ENCODE results near the gene CAPZB.

DNA sequence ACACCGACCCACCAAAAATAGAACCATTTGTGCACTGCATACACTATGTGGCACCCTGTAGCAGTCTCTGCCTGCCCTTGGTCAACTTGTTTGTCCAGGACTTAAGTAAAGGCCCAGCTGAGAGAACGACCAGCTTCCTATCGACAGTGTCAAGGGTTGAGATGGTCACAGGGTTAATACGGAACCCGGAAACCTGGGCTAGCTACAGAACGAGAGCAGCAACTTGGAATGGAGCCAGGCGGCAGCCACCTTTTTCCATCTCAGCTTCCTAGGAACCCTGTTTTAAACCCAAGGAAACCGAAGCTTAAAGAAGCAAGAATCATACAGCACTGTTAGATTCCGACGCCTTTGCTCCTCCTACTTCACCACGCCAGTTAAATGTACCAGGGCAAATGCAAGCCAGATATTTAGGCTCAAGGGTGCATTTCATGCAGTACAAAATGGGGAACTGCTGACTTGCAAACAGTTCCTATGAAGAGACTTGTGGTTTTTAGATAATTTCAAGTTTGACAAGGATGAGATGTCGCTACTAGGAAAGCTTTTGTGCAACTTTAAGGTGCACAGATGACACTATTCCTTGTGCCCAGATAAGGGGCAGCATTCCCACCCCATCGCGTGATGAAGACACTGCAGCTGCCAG lies 137.7 kb downstream of the CAPZB start:
- TF ChIP-seq, protein P1, sequence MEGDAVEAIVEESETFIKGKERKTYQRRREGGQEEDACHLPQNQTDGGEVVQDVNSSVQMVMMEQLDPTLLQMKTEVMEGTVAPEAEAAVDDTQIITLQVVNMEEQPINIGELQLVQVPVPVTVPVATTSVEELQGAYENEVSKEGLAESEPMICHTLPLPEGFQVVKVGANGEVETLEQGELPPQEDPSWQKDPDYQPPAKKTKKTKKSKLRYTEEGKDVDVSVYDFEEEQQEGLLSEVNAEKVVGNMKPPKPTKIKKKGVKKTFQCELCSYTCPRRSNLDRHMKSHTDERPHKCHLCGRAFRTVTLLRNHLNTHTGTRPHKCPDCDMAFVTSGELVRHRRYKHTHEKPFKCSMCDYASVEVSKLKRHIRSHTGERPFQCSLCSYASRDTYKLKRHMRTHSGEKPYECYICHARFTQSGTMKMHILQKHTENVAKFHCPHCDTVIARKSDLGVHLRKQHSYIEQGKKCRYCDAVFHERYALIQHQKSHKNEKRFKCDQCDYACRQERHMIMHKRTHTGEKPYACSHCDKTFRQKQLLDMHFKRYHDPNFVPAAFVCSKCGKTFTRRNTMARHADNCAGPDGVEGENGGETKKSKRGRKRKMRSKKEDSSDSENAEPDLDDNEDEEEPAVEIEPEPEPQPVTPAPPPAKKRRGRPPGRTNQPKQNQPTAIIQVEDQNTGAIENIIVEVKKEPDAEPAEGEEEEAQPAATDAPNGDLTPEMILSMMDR (IDR thresholded peaks at IDR 0.05), result no peak
- TF ChIP-seq EP300 (IDR thresholded peaks at IDR 0.05) (no peak), POLR2AphosphoS5 (IDR thresholded peaks at IDR 0.05) (no peak), POLR2A (IDR thresholded peaks at IDR 0.05) (no peak)

Measured in sigmoid colon (tissue), 4 donors.